ENCODE results near the gene DNAAF2.
"Not testable (repeated sequence)": the region's sequence is repeated elsewhere in the genome, so short reads cannot be mapped to it uniquely, and the experiment has no call there.

DNAAF2 gene

GRCh38 chr14:49620182-49621113 is 14.6 kb downstream of the DNAAF2 start, which contains the start of the genes MGAT2 and RPL36AL:
Gene MGAT2, plus strand, starts transcription at chr14:49620799. Its CDS starts 470 bp downstream, at chr14:49621269.
Gene RPL36AL, minus strand, starts transcription at chr14:49620626. Its CDS starts 1,522 bp downstream, at chr14:49619104.
- DNase-seq, result peak; percentile 94 to 96

- no peak for DNase-seq
These were observed 15.3 kb downstream of the DNAAF2 start for GRCh38 chr14:49619730-49620129.

GRCh38 chr14:49619273-49619672 is 15.8 kb downstream of the DNAAF2 start:
- not testable (repeated sequence) for DNase-seq

GRCh38 chr14:49617852-49618519 is 17.1 kb downstream of the DNAAF2 start:
- no peak for DNase-seq

- DNase-seq, result no peak
These were observed 19.3 kb downstream of the DNAAF2 start for GRCh38 chr14:49615776-49616175.

- no peak for DNase-seq
These were observed 20.8 kb downstream of the DNAAF2 start for GRCh38 chr14:49614196-49614595.

GRCh38 chr14:49612671-49613070 is 22.4 kb downstream of the DNAAF2 start:
- DNase-seq, result no peak

GRCh38 chr14:49612251-49612650 is 22.8 kb downstream of the DNAAF2 start:
- no peak for DNase-seq

GRCh38 chr14:49607583-49607982 is 27.5 kb downstream of the DNAAF2 start:
- DNase-seq, result no peak

GRCh38 chr14:49598485-49599300 is 36.4 kb downstream of the DNAAF2 start, which contains the start of gene LRR1:
Gene LRR1, plus strand, starts transcription at chr14:49598940. Its CDS starts 81 bp downstream, at chr14:49599021.
- DNase-seq, result peak; percentile 85 to 94

GRCh38 chr14:49598189-49598484 is 36.9 kb downstream of the DNAAF2 start:
- no peak for DNase-seq

- DNase-seq, result no peak
These were observed 40.5 kb downstream of the DNAAF2 start for GRCh38 chr14:49594347-49595091.

- no peak for DNase-seq
These were observed 42.0 kb downstream of the DNAAF2 start for GRCh38 chr14:49593016-49593415.

- no peak for DNase-seq
These were observed 45.7 kb downstream of the DNAAF2 start for GRCh38 chr14:49589387-49589786.

GRCh38 chr14:49586673-49587460 is 48.2 kb downstream of the DNAAF2 start:
- DNase-seq, result peak; percentile 24 to 69

GRCh38 chr14:49585803-49586672 is 49.0 kb downstream of the DNAAF2 start, which contains the start of gene RPS29:
Gene RPS29, minus strand, starts transcription at chr14:49586380. Its CDS starts 34 bp downstream, at chr14:49586346.
- DNase-seq, result peak; percentile 98 to 99

- not testable (repeated sequence) for DNase-seq
These were observed 49.9 kb downstream of the DNAAF2 start for GRCh38 chr14:49584981-49585640.

- no peak for DNase-seq
These were observed 51.0 kb downstream of the DNAAF2 start for GRCh38 chr14:49584058-49584457.

- no peak for DNase-seq
These were observed 51.4 kb downstream of the DNAAF2 start for GRCh38 chr14:49583629-49584028.

Measured in NCI-H187 (cell line).